ENCODE measurements around the gene GABRB1. TPM values are rescaled to one million over a fixed set of nuclear protein-coding genes. Genes with fewer than 3 reads are reported as not detected.

Gene GABRB1
- total RNA-seq, 4 donors from 2014 or later: 0.13 TPM; not detected in 3

DNA sequence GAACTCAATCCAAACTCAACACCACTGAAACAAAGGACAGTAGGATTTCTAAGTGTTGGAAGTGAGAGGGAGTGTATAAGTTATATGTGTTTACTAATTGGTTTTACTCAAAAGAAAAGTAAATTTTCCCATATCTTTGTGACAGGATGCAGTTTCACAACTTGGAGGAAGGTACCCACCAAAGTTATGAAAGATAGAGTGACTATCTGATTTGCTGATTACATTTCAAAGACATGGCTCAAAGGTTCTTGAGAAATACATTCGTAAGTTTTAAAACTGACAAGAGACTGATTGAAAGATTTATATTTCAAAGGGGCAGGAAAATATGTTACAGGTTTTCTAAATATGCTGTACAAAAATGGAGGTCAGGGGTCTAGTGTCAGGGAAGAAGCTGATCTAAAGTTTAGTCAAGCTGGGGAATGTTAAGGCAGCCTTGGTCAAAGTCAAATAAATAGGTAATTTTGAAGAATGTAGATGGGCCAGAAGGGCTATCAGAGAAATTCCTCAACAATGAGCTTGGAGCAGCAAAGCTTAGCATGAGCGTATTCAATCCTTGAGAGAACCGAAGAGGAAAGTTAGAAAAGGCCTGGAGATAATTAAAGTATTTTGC is 441.9 kb downstream of the GABRB1 start:
- H3K4me3 ChIP-seq: no peak overlapping the region
- intact Hi-C loops (cut with DNase I): no loop called here
- H3K27ac ChIP-seq (replicated peaks in 1 of 4): no peak overlapping the region
- H3K4me1 ChIP-seq: no peaks in the 10 kb centered on the region
- 88% methylated on average over 3 of the region's 3 CpGs for WGBS
- H3K9me3 ChIP-seq: no peaks in the 10 kb centered on the region
- no peak for TF ChIP-seq POLR2A (IDR thresholded peaks at IDR 0.05; ENCODE audit: low read depth)
- TF ChIP-seq, protein P1, sequence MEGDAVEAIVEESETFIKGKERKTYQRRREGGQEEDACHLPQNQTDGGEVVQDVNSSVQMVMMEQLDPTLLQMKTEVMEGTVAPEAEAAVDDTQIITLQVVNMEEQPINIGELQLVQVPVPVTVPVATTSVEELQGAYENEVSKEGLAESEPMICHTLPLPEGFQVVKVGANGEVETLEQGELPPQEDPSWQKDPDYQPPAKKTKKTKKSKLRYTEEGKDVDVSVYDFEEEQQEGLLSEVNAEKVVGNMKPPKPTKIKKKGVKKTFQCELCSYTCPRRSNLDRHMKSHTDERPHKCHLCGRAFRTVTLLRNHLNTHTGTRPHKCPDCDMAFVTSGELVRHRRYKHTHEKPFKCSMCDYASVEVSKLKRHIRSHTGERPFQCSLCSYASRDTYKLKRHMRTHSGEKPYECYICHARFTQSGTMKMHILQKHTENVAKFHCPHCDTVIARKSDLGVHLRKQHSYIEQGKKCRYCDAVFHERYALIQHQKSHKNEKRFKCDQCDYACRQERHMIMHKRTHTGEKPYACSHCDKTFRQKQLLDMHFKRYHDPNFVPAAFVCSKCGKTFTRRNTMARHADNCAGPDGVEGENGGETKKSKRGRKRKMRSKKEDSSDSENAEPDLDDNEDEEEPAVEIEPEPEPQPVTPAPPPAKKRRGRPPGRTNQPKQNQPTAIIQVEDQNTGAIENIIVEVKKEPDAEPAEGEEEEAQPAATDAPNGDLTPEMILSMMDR (IDR thresholded peaks at IDR 0.05): no peak
- no peak for TF ChIP-seq POLR2AphosphoS5 (IDR thresholded peaks at IDR 0.05)
- no peak for TF ChIP-seq EP300 (IDR thresholded peaks at IDR 0.05)
- DNase-seq (ENCODE audit: extremely low spot score): no peak
- no peaks in the 10 kb centered on the region for H3K27me3 ChIP-seq
- no peaks in the 10 kb centered on the region for H3K36me3 ChIP-seq

DNA sequence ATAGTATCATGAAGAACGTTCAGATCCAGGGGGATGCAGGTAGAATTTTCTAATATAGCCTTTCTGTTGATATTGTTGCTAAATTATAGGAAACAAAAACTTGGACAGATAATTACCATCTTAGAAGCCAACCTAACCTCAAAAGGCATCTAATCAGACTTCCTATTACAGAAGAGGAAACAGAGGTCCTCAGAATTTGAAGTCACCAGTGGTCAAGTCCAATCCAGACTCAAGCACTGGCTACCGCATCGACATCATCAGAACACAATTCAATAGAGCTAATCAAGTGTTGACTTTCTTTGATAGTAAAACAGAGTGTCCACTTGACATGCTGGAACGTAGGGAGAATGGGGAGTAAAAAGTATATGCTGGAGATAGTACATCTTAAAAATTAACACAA is 443.4 kb downstream of the GABRB1 start:
- WGBS: 80% methylated on average over 4 of the region's 4 CpGs
- TF ChIP-seq POLR2A (IDR thresholded peaks at IDR 0.05; ENCODE audit: low read depth): no peak
- TF ChIP-seq POLR2AphosphoS5 (IDR thresholded peaks at IDR 0.05): no peak
- TF ChIP-seq EP300 (IDR thresholded peaks at IDR 0.05): no peak
- TF ChIP-seq, protein P1 (IDR thresholded peaks at IDR 0.05): no peak

DNA sequence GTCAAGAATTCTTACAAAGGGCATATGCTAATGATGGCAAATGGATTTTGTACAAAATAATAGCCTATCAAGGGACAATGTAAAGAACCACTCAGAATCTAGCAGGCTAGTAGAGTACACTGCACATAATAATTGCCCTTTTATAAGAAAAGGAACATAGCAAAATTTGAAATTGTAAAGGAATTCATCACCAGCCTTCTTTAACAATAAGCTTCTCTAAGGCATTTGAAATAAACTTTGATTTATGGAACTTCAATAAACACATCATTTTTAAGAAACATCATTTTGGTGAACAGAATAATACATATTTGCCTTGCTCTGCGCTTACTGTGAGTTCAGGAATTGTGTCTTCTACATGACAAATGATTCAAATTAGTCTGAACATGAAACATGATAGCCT is 444.0 kb downstream of the GABRB1 start:
- 100% methylated on average over 1 of the region's 1 CpG for WGBS
- H3K4me1 ChIP-seq: no peaks in the 10 kb centered on the region
- no peak overlapping the region for H3K4me3 ChIP-seq
- no peaks in the 10 kb centered on the region for H3K9me3 ChIP-seq
- intact Hi-C loops (cut with DNase I): no loop called here
- DNase-seq (ENCODE audit: extremely low spot score): no peak
- no peaks in the 10 kb centered on the region for H3K27me3 ChIP-seq
- TF ChIP-seq POLR2AphosphoS5 (IDR thresholded peaks at IDR 0.05) (no peak), POLR2A (IDR thresholded peaks at IDR 0.05; ENCODE audit: low read depth) (no peak), EP300 (IDR thresholded peaks at IDR 0.05) (no peak)
- TF ChIP-seq, protein P1 (IDR thresholded peaks at IDR 0.05): no peak
- H3K36me3 ChIP-seq: no peaks in the 10 kb centered on the region
- no peak overlapping the region for H3K27ac ChIP-seq (replicated peaks in 1 of 4)

More for the DNA sequence above, 443.4 kb downstream of the GABRB1 start:
- intact Hi-C loops (cut with DNase I): no loop called here
- no peak overlapping the region for H3K4me3 ChIP-seq
- H3K27ac ChIP-seq (replicated peaks in 1 of 4): no peak overlapping the region
- no peaks in the 10 kb centered on the region for H3K27me3 ChIP-seq
- H3K9me3 ChIP-seq: no peaks in the 10 kb centered on the region
- no peaks in the 10 kb centered on the region for H3K36me3 ChIP-seq
- H3K4me1 ChIP-seq: no peaks in the 10 kb centered on the region
- DNase-seq (ENCODE audit: extremely low spot score): no peak

Other genes starting within 250 kb of the GABRB1 start
- gene COX7B2, start 122.3 kb upstream of the GABRB1 start, total RNA-seq: not detected
- gene GABRA4, start 38.0 kb upstream of the GABRB1 start, total RNA-seq: under 1 TPM in 2 of 4 donors, not detected in 2; under 0.01 TPM